Kasumi-1 (cell line): ENCODE data around the gene FBXO41.

Experiments
- DNase-seq, 2 experiments: peaks; one replicate each; lab custom pipeline; 2025; lab: John Stamatoyannopoulos, UW

The FBXO41 gene

DNA sequence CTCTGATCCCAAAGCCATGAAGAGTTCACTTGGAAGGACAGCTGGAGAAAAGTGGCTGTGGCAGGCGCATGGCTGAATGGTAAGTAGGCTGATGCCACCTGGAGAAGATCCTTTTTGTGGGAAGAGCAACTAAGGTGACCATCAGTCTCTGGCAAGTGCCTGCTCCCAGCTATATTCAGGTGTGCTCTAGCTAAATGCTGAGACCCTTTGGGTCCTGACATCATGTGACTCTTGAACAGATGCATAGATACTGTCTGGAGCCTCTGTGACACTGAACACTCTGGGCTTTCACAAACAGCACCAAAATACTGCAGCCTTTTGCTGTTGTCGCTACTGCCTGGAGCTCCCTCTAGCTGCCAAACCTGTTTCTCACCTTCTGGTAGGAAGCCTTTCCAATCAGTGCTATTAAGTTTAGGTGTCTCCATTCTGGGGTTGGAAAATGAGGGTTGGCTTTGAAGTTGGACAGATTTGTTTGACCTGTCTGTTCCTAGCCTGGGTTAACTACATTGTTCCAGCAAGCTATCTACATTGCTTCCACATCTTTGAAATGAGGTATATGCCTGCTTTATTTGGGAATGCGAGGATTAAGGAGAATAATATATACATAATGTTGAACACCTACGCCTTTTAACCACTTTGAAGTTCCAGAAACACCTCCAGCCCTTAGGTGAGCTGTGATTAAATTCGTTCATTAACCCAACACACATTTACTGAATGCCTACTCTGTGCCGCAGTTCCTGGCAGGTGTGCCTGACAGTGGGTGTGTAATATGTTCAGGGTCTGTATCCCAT, 6.0 kb upstream of the FBXO41 start:
- peak; percentile 74 to 87 for DNase-seq

DNA sequence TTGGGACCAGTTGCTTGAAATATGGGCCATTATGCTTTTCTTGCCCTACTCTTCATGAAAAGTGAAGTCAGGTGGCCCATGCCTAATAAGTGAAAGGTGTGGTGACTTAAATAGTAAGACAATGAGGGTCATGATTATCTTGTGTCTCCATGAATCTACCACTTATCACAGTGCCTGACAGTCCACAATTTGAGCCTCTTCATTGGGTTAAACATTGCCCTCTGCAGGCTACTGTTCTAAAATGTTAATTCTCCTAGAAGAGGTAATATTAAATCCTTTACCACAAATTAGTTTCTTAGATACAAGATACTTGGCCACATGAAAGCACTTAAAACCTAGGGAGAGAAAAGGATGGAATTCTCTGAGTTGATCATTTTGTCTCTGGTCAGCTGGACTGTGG, 5.0 kb upstream of the FBXO41 start:
- DNase-seq = peak in 1 of 2 experiments; percentile 27

DNA sequence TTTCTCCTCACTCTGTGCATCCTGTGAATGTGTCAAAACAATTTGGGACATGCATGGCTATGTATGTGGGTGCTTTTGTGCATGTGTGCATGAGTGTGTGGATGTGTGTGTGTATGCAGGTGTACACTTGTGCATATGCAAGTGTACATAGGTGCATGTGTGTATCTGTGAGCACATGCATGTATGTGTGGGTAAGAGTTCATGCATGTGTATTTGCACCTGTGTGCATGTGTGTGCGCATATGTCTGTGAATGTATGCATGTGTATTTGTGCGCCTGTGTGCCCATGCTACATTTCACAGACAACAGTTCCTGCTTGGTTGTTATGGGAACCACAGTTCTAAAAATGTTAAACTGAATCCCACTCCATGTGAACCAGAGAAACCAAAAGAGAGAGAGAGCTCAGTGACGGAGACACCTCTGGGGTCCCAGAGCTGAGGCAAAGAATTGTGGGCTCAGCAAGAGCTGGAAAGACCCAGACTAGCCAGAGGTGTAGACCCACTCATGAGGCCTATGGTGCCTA, 1.9 kb upstream of the FBXO41 start:
- DNase-seq = no peak

DNA sequence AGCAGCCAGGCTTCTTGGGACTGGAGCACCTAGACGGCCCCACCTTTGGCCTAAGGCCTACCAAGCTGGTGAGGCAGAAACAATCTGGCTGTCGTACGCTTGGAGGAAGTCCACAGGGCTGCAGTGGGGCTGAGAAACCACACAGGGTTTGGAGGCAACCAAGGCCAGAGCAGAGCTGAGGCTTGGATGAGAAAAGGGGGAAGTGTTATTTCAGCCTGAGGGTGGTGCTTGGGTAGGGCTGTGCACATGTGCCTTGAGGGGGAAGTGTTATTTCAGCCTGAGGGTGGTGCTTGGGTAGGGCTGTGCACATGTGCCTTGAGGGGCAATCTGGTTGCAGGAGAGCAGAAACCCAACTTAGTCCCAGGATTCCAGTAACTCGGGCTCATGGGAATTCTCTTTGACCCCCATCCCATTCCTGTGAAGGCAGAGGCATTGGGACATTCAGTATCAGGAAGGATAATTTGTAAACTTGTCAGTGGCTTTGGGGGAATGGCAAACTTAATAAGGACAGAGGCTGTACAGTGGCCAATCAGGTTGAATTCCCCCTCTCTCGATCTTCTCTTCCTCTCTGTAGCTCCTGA, 971 bp upstream of the FBXO41 start:
- DNase-seq = peak; percentile 93 to 94

DNA sequence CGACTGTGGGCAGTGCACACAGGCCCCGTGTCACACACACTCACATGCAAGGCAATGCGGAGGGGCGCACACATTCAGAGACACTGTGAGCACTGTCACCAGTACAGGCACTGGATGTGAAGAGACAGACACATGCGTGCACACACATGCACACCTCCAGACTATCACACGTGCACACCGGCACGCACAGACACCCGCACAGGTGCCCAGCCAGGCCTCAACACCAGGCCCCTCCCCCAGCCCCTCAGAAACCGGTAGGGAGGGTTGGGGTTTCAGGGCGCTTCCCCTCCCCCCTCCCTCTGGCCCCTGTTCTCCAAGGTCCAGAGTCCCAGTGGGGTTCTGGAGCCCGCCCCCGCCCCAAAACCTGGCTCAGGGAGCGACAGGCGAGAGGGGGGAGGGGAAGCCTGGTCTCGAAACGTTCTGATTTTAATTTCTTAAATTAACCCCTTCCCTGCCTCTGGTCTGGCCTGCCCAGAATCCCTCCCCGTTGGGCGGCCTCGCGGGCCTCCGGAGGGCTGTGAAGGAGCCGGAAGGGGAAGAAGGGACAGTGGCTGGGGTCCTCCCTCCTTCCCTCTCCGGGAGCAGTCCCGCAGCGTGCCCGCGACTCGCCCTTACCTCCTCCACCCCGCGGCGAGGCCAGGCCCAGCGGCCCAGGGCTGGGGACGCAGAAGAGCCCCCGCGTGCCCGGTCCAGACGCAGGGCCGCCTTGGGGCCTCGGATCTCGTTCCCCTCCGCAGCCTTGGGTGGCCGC, 558 bp downstream of the FBXO41 start:
- peak in 1 of 2 experiments; percentile 20 for DNase-seq

DNA sequence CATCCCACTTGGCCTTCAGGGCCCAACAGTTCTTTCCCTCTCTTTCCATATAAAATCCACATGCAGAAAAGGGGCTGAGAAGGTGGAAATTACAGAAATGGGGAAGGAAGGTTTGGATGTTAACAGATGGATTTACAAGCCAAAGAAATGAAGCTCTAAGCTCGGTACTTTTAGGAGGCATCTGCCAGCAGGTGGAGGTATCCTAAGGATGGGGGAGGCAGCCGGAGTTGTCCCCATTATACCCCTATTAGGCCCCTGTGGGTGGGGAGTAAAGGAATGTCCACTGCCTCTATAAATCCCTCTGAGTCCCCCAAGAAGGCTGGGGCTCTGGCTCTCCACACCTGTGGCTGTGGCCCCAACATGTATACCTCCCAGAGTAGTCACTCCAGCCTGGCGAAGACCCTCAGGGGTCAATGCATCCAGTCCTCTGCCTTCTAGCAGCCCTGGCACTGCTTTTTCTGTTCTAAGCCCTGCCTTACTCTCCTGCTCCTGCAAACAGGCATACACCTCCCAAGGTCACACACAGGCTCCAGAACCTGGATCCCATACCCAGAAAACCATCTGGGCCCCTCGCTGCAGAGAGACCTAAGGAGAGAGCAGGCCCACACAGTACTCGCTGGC, 1.2 kb downstream of the FBXO41 start:
- no peak for DNase-seq

DNA sequence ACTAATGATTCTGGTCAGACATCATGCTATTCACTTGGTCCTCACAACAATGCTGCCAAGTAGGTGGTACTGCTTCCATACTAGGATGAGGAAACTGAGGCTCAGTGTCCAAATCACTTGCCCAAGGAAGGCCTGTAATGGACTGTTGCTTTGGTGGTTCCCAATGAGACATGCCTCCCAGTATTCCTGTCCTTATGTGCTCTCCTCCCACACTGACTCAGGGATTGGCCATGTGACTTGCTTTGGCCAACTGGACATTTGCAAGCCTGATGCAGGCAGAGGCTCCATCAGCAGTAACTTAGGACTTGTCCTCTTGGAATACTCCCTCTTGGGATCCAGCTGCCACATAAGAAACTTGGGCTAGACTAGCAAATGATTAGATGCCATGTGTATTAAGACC, 3.0 kb downstream of the FBXO41 start:
- DNase-seq = no peak

DNA sequence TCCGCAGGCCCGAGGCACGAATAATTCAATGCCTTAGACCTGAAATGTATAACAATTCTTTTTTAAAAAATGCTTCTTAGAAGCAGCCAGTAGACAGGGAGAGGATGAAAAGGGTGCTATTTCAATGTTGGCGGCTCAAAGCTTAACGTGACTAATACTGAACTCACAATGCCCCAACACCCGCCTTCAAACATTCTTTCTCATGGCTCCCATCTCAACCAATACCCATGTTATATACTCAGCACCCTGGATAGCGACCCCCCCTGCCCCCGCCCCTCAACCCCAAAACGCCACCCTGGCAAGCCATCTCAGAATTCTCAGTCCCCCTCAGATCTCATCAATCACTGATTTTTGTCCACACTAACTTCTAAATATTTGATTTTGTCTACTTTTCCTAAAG, 4.4 kb downstream of the FBXO41 start:
- no peak for DNase-seq

DNA sequence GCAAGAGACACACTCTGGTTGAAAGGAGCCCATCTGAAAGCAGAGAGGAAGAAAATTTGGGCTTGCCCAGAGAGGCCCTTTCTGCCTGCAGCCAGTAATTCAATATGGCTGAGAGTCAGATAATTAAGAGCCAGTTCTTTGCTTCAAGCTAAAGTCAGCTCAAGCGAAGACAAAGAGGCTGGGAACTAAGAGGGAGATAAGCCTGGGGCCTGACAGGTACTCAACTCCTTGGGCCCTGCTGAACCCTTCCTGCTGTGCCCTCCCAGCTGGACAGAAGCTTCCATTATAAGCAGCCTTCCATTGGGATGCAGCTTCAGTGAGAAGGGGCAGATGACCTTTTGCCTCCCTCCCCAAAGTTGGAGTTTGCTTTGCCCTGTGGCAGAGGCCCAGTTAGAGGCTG, 12.0 kb downstream of the FBXO41 start:
- DNase-seq = no peak

DNA sequence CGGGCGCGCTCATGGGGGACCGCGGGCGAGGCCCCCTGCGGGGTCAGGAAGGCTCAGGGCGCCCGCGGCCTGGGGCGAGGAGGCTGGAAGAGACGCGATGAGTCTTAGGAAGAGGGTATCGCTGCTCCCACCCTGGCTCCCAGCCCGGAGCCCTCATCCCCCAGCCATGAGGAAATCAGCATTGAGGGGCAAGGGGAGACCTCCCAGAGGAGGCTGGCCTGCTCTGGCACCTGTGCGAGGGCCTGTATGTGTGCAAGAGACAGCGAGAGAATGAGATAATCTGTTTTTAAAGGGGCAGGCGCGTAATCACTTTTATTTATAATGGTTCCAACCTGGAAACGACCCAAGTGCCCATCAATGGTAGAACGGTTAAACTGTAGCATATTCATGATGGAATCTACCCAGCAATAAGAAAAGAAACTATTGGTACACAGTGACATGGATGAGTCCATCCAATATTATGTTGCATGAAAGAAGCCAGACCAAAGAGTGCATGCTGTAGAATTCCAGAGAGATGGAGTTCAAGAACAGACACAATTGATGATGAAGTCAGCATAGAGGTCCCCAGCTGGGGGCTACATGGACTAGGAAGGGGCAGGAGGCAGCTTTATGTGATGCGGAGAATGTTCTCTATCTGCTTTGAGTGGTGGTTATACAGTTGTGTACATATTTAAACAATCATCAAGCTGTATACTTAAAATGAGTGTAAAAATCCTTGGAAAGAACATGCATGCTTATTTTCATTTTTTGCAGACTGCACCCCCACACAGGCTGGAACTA, 14.4 kb downstream of the FBXO41 start:
- DNase-seq = no peak

DNA sequence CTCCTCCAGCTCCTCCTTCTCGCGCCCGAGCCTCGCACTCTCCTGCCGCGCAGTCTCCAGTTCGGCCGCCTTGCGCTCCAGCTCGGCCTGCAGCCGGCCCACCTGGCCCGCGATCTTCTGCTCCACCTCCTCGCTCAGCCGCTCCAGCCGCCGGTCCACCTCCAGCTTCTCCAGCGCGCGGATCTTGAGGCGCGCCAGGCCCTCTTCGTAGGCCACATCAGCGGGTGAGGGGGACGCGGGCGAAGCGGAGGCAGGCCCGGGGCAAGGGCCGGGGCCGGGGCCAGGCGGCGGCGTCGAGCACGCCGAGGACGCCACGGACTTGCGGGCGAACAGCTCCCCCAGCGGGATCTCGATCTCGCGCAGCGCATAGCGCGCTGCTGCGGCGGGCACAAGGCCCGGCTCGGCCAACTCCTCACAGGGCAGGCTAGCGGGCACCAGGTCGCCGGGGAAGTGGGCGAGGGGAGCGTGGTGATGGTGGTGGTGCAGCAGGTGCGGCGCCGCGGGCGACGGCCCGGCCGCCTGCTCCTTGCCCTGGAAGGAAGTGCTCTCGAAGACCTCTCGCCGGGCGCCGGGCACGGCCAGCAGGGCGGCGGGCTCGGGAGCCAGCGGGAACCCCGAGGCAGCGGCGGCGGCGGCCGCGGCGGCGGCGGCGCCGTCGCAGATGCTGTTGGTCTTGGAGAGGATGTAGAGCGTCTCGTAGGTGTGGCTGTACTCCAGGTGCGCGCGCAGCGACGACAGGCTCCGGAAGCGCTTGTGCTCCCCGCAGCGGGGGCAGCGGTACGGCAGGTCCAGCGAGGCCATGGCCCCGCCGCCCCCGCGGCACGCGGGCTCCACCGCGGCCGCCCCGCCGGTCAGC, 15.2 kb downstream of the FBXO41 start:
- DNase-seq = no peak

DNA sequence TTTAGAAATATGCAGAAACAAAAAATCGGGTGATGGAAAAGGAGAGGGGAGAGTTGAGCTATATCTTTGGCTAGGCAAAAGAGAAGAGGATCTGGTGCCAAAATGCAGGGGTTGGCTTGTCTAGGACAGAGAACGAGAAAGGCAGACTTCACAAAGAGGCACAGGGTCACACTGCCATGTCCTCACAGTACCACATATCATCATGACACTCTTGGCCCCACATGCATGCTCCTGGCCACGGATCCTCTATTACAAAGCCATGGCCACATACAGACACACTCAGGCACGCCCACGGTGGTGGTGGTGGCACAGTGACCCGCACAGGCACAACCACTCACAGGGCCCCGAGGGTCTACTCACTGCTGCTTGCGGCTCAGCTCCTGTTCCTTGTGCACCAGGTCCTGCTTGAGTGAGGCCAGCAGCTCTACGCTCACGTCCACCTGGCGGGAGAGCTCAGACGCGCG, 15.9 kb downstream of the FBXO41 start:
- no peak for DNase-seq

DNA sequence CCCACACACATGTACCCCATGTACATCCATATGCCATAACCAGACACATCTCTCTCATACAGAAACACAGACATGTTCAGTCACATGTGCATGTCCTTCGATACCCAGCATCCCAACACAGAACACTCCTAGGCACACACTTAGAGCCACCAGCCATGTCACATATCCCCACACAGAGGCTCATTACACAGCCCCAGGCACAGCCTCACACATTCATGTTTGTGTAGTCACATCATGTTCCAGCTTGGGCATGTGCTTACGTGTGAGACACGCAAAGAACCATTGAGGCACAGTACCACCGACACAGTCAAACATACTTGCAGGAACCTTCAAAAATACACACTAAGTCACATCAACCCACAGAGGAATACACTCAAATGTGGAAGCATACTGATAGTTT, 17.3 kb downstream of the FBXO41 start:
- no peak for DNase-seq

DNA sequence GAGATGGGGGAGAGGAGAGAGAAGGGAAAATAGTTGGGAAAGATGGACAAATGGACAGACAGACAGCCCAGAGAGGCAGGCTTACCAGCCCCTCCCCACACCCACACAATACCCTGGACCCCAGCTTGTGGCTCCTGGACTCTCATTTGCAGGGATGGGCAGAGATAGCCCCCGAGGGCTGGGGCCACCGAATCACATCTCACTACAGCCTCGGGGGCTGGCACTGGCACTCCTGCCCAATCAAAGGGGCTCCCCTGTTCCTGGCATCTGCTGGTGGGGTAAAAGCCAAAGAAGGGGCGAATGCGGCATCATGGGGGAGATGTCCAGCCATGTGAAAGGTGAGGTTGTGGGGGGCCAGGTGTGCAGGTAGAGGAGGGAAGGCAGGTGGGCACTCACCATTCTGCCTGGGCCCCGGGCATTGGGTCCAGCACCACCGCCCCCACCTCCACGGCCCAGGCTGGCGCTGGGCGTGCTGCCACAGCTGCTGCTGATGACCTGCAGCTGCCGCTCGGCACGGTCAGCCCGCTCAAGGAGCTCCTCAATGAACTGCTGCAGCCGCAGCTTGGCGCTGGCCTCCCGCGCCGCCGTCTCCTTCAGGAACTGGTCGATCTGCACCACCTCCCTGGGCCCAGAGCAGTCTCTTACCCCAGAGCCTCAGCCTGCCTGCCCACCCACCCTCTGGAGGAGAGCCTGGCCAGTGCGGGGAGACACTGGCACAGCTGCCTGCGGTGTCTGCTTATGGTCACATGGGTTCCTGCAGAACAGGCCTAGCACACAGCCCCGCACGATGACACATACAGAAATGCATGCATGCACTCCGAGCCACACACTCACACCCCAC, 18.0 kb downstream of the FBXO41 start:
- DNase-seq = no peak

DNA sequence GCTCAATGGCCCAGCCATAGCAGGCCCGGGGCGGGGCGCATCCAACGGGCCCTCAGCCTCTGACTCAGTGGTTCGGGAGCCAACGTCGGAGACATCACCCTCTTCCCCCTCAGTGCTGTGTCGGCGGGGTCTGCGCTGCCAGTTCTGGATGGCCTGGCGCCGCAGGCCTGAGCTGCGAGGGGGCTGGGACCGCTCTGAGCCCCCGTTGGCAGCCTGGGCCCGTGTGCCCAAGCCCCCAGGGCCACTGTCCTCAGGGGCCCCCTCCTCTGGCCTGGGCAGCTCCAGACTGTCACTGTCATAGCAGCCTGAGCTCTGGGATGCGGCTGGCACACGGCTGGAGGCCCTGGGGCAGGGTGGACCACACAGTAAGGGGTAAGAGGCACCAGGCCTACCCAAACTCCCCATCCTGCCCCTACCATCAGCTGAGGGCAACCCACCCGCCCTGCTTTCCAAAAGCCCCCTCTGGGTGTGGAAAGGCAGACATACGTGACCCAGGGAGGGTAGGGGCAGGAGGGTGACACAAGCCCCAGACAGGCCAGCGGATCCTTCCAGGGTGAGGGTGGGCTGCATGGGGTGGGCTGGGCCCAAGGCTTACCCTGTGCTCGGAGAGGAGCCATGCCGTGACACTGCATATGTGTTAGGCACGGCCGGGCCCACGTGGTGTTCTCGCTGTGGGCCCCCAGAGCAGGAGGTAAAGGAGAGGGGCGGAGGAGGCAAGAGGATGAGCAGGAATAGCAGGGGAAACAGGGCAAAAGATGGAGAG, 18.8 kb downstream of the FBXO41 start:
- DNase-seq = no peak

DNA sequence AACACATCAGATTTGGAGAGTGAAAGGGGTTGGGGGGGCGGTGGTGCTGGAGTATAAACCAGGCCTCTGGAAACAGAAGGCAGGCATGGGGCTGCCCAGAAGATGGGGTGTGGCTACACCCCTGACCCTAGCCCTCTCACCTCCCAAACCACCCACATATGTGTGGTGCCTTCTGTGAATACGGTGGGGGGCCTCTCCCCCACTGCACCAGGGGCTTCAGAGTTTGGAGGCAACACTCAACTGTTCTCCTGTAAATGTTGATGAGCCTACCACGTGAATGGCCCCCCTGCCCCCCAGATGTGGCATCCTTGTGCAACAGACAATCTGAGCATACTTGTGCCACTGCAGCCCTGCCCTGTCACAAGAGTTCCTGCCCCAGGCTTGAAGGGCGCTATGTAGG, 19.5 kb downstream of the FBXO41 start:
- no peak for DNase-seq

DNA sequence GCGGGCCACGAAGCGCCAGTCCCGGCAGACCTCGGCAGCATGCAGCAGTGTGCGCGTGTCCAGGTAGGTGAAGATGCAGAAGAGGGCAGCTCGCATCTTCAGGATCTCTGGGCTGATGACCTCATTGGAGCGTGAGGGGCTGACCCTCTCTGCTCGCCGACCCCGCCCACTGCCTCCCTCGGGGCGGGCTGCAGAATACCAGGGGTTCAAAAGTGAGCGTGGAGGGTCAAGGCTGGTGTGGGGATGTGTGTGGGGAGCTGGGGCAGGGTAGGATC, 20.0 kb downstream of the FBXO41 start:
- DNase-seq = no peak

DNA sequence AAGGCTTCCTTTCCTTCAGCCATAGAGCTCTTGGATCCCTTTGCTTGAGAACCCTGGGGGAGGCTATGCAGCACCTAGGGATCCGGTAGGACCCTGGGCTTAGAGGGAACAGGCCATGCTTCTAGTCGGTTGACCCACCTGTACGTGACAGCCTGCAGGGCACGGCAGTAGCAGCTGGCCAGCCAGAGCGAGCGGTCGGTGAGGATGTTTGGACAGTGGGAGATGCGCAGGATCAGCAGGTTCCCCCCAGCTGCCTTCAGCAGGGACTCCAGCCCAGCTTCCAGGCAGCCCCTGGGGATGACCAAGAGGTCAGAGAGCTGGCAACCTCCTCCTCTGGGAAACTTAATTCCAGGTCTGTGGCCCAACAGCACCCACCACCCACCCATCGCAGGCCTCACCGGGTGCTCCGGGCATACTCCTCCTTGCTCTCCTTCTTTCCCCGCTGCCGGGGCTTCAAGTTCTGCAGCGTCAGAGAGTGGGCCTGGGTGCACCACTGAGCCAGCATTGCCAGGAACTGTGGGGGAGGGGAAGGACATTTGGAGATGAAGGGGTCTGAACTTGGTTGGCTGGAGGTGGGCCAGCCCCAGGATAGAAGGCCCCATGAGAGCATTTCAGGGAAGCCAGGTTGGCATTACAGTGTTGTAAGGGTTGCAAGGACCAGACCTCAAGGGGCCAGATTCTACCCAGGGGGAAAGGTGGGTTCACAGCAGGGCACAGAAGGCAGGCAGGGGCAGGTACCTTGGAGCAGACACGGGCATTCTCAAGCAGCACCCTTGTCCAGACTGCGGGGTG, 20.5 kb downstream of the FBXO41 start:
- no peak for DNase-seq
